ENCODE results near the gene TTC16.
A peak's percentile ranks its signal among the peaks of the same experiment; 100 is the strongest.

The TTC16 gene

GRCh38 chr9:127715470-127716337 is at the start of gene TTC16, which contains the start of gene PTRH1:
Gene TTC16, plus strand, starts transcription at chr9:127716079. Its CDS starts 67 bp downstream, at chr9:127716146.
Gene PTRH1, minus strand, starts transcription at chr9:127715663. Its CDS starts 24 bp downstream, at chr9:127715639.
- peak; percentile 88 for DNase-seq

GRCh38 chr9:127667127-127667844 is 48.6 kb upstream of the TTC16 start:
- no peak for DNase-seq

- DNase-seq = no peak
These were observed 48.0 kb upstream of the TTC16 start for GRCh38 chr9:127667906-127668305.

GRCh38 chr9:127673234-127673633 is 42.6 kb upstream of the TTC16 start:
- no peak for DNase-seq

- DNase-seq = no peak
These were observed 39.2 kb upstream of the TTC16 start for GRCh38 chr9:127676638-127677037.

GRCh38 chr9:127679506-127679905 is 36.4 kb upstream of the TTC16 start:
- DNase-seq = no peak

- DNase-seq = no peak
These were observed 35.7 kb upstream of the TTC16 start for GRCh38 chr9:127680226-127680625.

- no peak for DNase-seq
These were observed 35.0 kb upstream of the TTC16 start for GRCh38 chr9:127680846-127681245.

GRCh38 chr9:127682351-127683136 is 33.3 kb upstream of the TTC16 start:
- DNase-seq = no peak

- no peak for DNase-seq
These were observed 32.2 kb upstream of the TTC16 start for GRCh38 chr9:127683723-127684122.

GRCh38 chr9:127684576-127684975 is 31.3 kb upstream of the TTC16 start:
- no peak for DNase-seq

GRCh38 chr9:127686461-127687393 is 29.2 kb upstream of the TTC16 start:
- no peak for DNase-seq

GRCh38 chr9:127689329-127690000 is 26.4 kb upstream of the TTC16 start:
- DNase-seq = no peak

- DNase-seq = no peak
These were observed 25.1 kb upstream of the TTC16 start for GRCh38 chr9:127690735-127691134.

GRCh38 chr9:127692071-127692470 is 23.8 kb upstream of the TTC16 start:
- DNase-seq = no peak

GRCh38 chr9:127693143-127693542 is 22.7 kb upstream of the TTC16 start:
- no peak for DNase-seq

- DNase-seq = no peak
These were observed 22.2 kb upstream of the TTC16 start for GRCh38 chr9:127693697-127694096.

- DNase-seq = no peak
These were observed 20.8 kb upstream of the TTC16 start for GRCh38 chr9:127694890-127695720.

- no peak for DNase-seq
These were observed 18.3 kb upstream of the TTC16 start for GRCh38 chr9:127697575-127697974.

GRCh38 chr9:127698386-127698785 is 17.5 kb upstream of the TTC16 start:
- DNase-seq = no peak
